ENCODE results near the gene BAK1.
"Not testable (repeated sequence)": the region's sequence is repeated elsewhere in the genome, so short reads cannot be mapped to it uniquely, and the experiment has no call there.

Gene BAK1

GRCh38 chr6:33607784-33608161 lies 27.7 kb upstream of the BAK1 start:
- DNase-seq (ENCODE audit: low spot score): no peak

- no peak for DNase-seq (ENCODE audit: low spot score)
These were observed 27.2 kb upstream of the BAK1 start for GRCh38 chr6:33607126-33607783.

DNA sequence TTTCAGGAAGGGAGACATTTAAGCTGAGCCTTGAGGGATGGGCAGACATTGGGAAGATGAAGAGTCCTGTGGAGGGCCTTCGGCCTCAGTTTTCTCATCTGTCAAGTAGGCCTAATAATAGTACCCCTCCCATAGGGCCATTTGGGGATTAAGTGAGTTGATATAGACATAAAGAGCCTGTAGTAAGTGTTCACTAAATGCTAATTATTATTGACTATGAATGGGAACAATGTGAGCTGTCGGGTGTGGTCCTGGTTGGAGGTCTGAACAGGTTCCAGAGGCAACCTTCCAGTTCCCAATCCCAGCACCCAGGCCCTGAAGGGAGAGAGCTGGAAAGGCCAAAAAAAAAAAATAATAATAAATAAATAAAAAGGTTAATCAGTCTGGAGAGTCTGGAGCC lies 26.6 kb upstream of the BAK1 start:
- DNase-seq (ENCODE audit: low spot score): no peak

- no peak for DNase-seq (ENCODE audit: low spot score)
These were observed 25.1 kb upstream of the BAK1 start for GRCh38 chr6:33604941-33605854.

- DNase-seq (ENCODE audit: low spot score): no peak
These were observed 22.1 kb upstream of the BAK1 start for GRCh38 chr6:33602180-33602579.

DNA sequence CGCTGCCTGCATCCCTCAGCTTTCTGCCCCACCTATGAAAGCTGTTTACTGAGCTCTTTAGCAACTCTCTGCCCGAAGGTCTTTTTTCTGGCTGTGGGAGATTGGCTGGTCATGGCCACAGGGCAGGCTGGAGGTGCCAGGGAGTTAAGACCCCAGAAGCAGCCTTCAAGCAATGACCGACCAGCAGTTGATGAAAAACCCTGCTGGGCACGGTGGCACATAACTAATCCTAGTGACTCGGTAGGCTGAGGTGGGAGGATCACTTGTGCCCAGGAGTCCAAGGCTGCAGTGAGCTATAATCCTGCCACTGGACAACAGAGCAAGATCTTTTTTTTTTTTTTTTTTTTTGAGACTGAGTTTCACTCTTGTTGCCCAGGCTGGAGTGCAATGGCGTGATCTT lies 20.7 kb upstream of the BAK1 start:
- no peak for DNase-seq (ENCODE audit: low spot score)

DNA sequence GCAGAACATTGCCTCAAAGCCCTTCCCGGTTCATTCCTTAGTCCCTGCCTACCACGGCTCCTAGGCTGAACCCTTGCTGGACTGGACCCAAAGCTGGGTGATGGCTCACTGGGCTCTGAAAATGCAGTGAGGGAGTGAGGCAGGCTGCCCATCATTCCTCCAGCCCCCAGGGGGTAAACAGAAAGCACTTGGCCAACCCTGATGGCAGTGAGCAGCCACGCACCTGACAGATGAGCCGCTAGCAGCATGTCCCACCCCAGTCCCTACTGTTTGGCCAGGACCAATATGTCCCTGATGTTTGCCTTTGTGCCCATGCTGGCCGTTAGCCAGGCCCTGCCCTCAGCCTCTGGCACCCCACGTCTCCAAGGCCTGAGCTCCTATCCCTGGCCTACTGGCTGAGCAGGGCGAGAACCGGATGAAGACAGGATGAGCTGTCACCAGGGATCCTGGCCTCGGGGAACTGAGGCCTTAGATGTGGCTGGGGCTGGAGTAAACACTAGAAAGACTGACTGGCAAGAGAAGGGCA lies 19.4 kb upstream of the BAK1 start:
- no peak for DNase-seq (ENCODE audit: low spot score)

GRCh38 chr6:33597551-33598322 lies 17.7 kb upstream of the BAK1 start:
- no peak for DNase-seq (ENCODE audit: low spot score)

DNA sequence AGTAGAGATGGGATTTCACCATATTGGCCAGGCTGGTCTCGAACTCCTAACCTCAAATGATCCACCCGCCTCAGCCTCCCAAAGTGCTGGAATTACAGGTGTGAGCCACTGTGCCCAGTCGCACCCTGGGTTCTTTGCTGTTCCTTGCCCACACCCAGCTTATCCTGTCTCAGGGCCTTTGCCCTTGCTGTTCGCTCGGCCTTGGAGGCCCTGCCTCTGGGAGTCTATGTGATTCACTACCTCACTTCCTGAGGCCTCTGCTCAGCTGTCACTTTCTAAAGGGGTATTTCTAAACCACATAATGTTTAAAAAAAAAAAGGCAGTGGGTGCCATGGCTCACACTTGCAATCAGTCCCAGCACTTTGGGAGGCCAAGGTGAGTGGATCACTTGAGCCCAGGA lies 16.8 kb upstream of the BAK1 start:
- DNase-seq (ENCODE audit: low spot score): not testable (repeated sequence)

GRCh38 chr6:33595001-33595846 lies 15.1 kb upstream of the BAK1 start:
- DNase-seq (ENCODE audit: low spot score): no peak

DNA sequence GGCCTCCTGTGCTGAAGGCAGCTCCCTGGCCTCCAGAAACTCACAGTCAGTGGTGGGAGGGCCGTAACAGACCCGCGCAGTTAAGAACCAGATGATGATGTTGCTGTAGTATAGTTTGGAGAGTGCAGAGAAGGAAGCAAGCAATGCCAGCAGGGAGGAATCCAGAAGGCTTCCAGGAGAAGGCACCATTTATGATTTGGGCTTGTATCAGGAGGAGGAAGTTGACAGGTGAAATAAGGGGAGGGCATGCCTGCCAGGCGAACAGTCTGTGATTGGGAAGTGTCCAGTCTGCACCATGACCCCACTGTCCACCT lies 13.3 kb upstream of the BAK1 start:
- DNase-seq (ENCODE audit: low spot score): no peak

DNA sequence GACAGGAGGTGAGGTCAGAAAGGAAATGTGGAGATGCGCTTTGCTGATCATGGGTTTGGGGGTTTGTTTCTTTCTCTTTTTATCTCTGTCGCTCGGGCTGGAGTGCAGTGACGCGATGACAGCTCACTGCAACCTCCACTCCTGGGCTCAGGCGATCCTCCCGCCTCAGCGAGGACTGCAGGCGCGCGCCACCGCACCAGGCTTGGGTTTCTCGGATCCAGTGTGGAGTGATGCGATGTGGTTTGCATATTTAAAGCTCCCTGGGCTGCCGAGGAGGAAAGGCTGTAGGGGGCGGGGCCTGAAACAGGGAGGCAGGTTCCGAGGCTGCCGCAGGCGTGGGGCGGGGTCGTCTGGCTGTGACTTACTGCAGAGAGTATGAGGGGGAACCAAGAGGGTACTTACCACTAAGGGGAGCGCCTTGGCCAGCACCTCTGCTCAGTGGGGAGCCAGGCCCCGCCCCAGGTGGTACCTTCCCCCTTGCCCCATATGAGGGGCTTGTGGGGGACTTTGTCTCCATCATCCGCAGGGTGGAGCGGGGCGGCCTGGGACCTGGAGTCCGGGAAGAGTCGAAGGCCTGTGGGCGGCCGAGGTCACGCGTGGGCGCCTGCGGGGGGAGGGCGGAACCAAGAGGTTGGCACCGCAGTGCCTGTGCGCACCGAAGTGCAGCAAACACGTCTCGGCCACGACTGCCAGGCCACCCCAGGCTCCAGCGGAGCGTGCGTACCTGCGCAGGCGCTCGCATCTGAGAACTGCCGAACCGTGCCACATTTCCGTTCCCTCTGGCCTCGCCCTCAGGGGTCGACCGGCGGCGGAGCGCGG lies 12.7 kb upstream of the BAK1 start:
- DNase-seq (ENCODE audit: low spot score): no peak

DNA sequence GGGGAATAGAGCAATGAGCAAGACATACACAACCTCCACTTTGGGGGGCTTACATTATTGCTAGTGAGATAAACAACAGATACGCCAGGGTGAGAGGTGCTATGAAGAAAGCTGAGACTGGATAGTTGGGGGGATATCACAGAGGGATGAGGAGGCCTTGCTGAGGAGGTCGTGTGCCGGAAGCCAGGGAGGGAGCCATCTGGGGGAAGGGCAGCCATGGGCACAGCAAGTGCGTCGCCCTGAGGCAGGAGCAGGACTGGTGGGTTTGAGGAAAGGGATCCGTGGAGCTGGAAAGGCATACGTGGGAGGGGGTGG lies 12.2 kb upstream of the BAK1 start:
- no peak for DNase-seq (ENCODE audit: low spot score)

GRCh38 chr6:33591424-33592032 lies 11.5 kb upstream of the BAK1 start:
- DNase-seq (ENCODE audit: low spot score): no peak

GRCh38 chr6:33590531-33591198 lies 10.6 kb upstream of the BAK1 start:
- no peak for DNase-seq (ENCODE audit: low spot score)

- peak; percentile 85 for DNase-seq (ENCODE audit: low spot score)
These were observed 9.9 kb upstream of the BAK1 start for GRCh38 chr6:33589731-33590530.

GRCh38 chr6:33589392-33589730 lies 9.3 kb upstream of the BAK1 start:
- no peak for DNase-seq (ENCODE audit: low spot score)

DNA sequence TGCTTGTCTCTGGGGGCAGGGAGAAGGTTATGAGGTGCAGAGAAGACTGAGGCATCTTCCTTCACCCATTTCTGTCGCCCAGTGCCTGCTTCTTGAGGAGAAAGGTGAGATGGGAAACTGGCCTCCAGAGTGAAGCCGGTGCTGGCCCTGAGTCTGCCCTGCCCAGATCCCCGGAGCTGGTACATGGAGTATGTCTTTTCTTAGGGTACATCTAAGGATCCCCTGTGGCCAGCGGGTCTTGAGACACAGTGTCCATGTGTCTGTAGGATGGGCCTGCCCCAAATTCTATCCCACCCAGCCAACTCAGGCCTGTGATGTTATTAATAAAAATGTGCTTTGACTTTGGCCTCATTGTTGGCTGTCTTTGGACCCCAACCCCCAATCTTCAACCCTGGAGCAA lies 8.8 kb upstream of the BAK1 start:
- DNase-seq (ENCODE audit: low spot score): no peak

GRCh38 chr6:33587529-33587928 lies 7.5 kb upstream of the BAK1 start:
- no peak for DNase-seq (ENCODE audit: low spot score)
